Muscle of arm (tissue), 14 donors: Measurements from ENCODE around the gene MDFIC2. TPM values are rescaled to one million over a fixed set of nuclear protein-coding genes. Genes with fewer than 3 reads are reported as not detected.
"Not testable (repeated sequence)": the region's sequence is repeated elsewhere in the genome, so short reads cannot be mapped to it uniquely, and the experiment has no call there.

Experiments used
- DNase-seq: peaks from one replicate; pipeline ENCODE4 v3.0.0-alpha.2; 2013
- long read RNA-seq, 11 donors: transcript quantifications; one replicate each; lab custom pipeline, GENCODE V29; 2026
- polyA plus RNA-seq, 12 donors: library from polyadenylated mRNA; unstranded; fragments of 120-200 nt; gene quantifications; one replicate each; pipeline ENCODE4 v1.2.1, GENCODE V29; 2013; ENCODE audit not compliant: insufficient read length in 12 of 12

The MDFIC2 gene
- polyA plus RNA-seq = under 1 TPM in 2 of 12 donors, not detected in 10; 0.31 to 0.43 TPM
- long read RNA-seq, donor 1 = 0 reads
- long read RNA-seq, donor 2 = 0 reads
- long read RNA-seq, donor 3 = 0 reads
- long read RNA-seq, donor 4 = 0 reads
- long read RNA-seq, donor 5 = 0 reads
- long read RNA-seq, donor 6 = 0 reads
- long read RNA-seq, donor 7 = 0 reads
- long read RNA-seq, donor 8 = 0 reads
- long read RNA-seq, donor 9 = 0 reads
- long read RNA-seq, donor 10 = 0 reads
- long read RNA-seq, donor 11 = 0 reads

- DNase-seq = no peak
Measured at GRCh38 chr3:70312336-70312735, at the start of gene MDFIC2. Gene MDFIC2, minus strand, starts transcription at chr3:70312638. Its CDS starts 665 bp downstream, at chr3:70311973.

- DNase-seq = no peak
Measured at GRCh38 chr3:70360979-70361760, 48.7 kb upstream of the MDFIC2 start.

- DNase-seq = no peak
Measured at GRCh38 chr3:70359711-70360110, 47.3 kb upstream of the MDFIC2 start.

GRCh38 chr3:70358978-70359580 is 46.6 kb upstream of the MDFIC2 start:
- DNase-seq = peak; percentile 30

GRCh38 chr3:70352215-70352614 is 39.8 kb upstream of the MDFIC2 start:
- no peak for DNase-seq

- no peak for DNase-seq
Measured at GRCh38 chr3:70342149-70342548, 29.7 kb upstream of the MDFIC2 start.

GRCh38 chr3:70336885-70337284 is 24.4 kb upstream of the MDFIC2 start:
- DNase-seq = not testable (repeated sequence)

- no peak for DNase-seq
Measured at GRCh38 chr3:70333080-70333479, 20.6 kb upstream of the MDFIC2 start.

GRCh38 chr3:70315021-70315420 is 2.6 kb upstream of the MDFIC2 start:
- DNase-seq = no peak

GRCh38 chr3:70310809-70311208 is 1.6 kb downstream of the MDFIC2 start:
- no peak for DNase-seq

GRCh38 chr3:70309591-70309990 is 2.8 kb downstream of the MDFIC2 start:
- no peak for DNase-seq

- peak; percentile 8 for DNase-seq
Measured at GRCh38 chr3:70308760-70309159, 3.7 kb downstream of the MDFIC2 start.

- DNase-seq = no peak
Measured at GRCh38 chr3:70306736-70307135, 5.7 kb downstream of the MDFIC2 start.

GRCh38 chr3:70298385-70298784 is 14.1 kb downstream of the MDFIC2 start:
- no peak for DNase-seq

- no peak for DNase-seq
Measured at GRCh38 chr3:70291097-70291482, 21.3 kb downstream of the MDFIC2 start.

- not testable (repeated sequence) for DNase-seq
Measured at GRCh38 chr3:70290431-70291096, 21.9 kb downstream of the MDFIC2 start.

GRCh38 chr3:70281663-70282062 is 30.8 kb downstream of the MDFIC2 start:
- no peak for DNase-seq

GRCh38 chr3:70277304-70277703 is 35.1 kb downstream of the MDFIC2 start:
- DNase-seq = no peak

- DNase-seq = no peak
Measured at GRCh38 chr3:70276901-70277300, 35.5 kb downstream of the MDFIC2 start.

GRCh38 chr3:70273492-70273891 is 38.9 kb downstream of the MDFIC2 start:
- DNase-seq = no peak

- no peak for DNase-seq
Measured at GRCh38 chr3:70272798-70273197, 39.6 kb downstream of the MDFIC2 start.

- DNase-seq = no peak
Measured at GRCh38 chr3:70264122-70264780, 48.2 kb downstream of the MDFIC2 start.
